ENCODE measurements around the gene BMP8B.

Gene BMP8B

GRCh38 chr1:39713557-39713956 is 75.1 kb downstream of the BMP8B start:
- TF ChIP-seq, protein P1, sequence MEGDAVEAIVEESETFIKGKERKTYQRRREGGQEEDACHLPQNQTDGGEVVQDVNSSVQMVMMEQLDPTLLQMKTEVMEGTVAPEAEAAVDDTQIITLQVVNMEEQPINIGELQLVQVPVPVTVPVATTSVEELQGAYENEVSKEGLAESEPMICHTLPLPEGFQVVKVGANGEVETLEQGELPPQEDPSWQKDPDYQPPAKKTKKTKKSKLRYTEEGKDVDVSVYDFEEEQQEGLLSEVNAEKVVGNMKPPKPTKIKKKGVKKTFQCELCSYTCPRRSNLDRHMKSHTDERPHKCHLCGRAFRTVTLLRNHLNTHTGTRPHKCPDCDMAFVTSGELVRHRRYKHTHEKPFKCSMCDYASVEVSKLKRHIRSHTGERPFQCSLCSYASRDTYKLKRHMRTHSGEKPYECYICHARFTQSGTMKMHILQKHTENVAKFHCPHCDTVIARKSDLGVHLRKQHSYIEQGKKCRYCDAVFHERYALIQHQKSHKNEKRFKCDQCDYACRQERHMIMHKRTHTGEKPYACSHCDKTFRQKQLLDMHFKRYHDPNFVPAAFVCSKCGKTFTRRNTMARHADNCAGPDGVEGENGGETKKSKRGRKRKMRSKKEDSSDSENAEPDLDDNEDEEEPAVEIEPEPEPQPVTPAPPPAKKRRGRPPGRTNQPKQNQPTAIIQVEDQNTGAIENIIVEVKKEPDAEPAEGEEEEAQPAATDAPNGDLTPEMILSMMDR (conservative IDR thresholded peaks at IDR 0.05; ENCODE audit: low read length): no peak
- no peak for DNase-seq (ENCODE audit: low read depth)
- H3K4me3 ChIP-seq (ENCODE audit: low read length): no peak overlapping the region

DNA sequence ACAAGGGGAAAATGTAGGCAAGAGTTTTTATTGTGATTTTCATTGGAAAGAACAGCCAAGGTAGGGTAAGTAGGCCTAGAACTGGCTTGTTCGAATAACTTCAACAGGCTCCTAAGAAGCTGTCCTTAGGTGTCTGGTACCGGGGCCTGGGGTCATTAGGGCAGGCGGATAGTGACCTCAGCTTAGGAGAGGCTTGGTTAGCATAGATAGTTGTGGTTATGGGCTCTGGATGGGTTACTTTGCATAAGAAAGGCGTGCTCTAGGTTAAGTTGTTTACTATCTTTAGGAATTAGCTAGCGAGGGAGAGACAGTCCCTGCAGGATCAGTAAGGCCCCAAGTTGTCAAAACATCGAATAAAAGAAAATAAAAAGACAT is 76.7 kb downstream of the BMP8B start:
- DNase-seq (ENCODE audit: low read depth): no peak
- H3K4me3 ChIP-seq (ENCODE audit: low read length): no peak overlapping the region
- TF ChIP-seq, protein P1 (conservative IDR thresholded peaks at IDR 0.05; ENCODE audit: low read length): no peak

DNA sequence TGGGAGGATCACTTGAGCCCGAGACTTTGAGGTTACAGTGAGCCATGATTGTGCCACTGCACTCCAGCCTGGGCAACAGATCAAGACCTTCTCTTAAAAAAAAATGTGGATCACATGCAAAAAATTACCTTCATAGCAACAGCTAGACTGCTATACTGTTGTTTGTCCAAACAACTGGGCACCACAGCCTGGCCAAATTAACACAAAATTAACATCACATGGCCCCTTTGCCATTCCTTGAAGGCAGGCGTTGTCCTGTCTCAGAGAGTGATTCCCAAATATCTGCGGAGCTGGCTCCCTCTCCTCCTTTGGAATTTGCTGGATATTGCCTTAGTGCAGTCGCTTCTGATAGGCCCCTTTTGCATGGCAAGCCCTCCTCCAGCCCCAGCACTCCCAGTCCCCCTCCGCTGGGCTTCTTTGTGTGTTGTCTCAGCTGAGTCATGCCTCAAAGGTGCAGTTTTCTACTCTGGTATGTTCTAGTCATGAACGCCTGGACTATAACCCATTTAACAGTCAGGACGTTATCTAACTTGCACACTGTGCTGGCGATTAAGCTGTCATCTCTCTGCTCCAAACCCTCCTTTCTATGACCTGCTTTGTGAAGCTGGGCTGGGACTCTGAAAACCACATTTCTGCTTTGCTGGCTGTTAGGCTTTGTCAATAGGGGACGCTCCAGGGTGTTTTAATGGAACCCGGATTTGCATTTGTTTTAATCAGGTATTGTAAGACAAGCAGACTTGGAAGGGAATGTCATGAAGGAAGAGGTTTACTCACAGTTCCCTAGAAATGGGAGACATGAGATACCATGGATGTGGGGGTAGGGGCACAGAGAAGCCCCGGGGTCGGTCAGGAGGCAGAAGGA is 77.3 kb downstream of the BMP8B start:
- H3K4me3 ChIP-seq (ENCODE audit: low read length): no peak overlapping the region
- TF ChIP-seq, protein P1 (conservative IDR thresholded peaks at IDR 0.05; ENCODE audit: low read length): no peak
- DNase-seq (ENCODE audit: low read depth): peak; percentile 22

DNA sequence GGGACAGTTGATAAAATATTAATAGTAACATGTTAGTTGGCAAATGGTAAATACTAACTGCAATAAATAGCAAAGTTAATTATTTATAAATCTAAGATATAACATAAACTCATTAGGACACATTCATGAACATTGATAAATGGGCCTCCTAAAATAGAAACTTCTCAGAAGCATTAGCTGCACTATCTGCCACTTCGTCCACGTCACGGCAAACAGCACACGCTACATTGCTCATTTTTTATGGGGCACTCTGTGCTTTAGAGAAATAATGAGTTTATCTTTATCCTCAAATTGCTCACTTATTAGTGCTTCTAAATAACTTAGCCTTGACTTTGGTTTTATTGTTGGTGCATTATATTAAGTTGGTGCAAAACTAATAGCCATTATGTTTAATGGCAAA is 81.2 kb downstream of the BMP8B start:
- TF ChIP-seq, protein P1 (conservative IDR thresholded peaks at IDR 0.05; ENCODE audit: low read length): no peak
- no peak overlapping the region for H3K4me3 ChIP-seq (ENCODE audit: low read length)
- no peak for DNase-seq (ENCODE audit: low read depth)

All from AG10803 (cell line).